Muscle of leg (tissue), 11 donors: ENCODE results near the gene EDARADD. TPM values are rescaled to one million over a fixed set of nuclear protein-coding genes. Genes with fewer than 3 reads are reported as not detected.
"Not testable (repeated sequence)": the region's sequence is repeated elsewhere in the genome, so short reads cannot be mapped to it uniquely, and the experiment has no call there.

ENCODE experiments used
- DNase-seq: peaks from one replicate; pipeline ENCODE4 v3.0.0; 2013
- H3K27ac ChIP-seq: one replicate; pipeline ENCODE4 v1.5.1; 2013; ENCODE audit warnings: mild to moderate bottlenecking, low read length, control low read depth
- H3K27me3 ChIP-seq: one replicate; pipeline ENCODE4 v1.6.1; 2013; ENCODE audit warnings: low read length; ENCODE audit not compliant: control insufficient read depth, insufficient read depth
- H3K36me3 ChIP-seq: one replicate; pipeline ENCODE4 v1.6.1; 2013; ENCODE audit warnings: low read length; ENCODE audit not compliant: control insufficient read depth, insufficient read depth
- H3K4me1 ChIP-seq: one replicate; pipeline ENCODE4 v1.6.1; 2013; ENCODE audit warnings: low read length; ENCODE audit not compliant: control insufficient read depth, insufficient read depth
- H3K4me3 ChIP-seq: one replicate; pipeline ENCODE4 v1.5.1; 2013; ENCODE audit warnings: low read length, control low read depth
- H3K9me3 ChIP-seq: replicated peaks from 2 replicates; pipeline ENCODE4 v1.6.1; 2013; ENCODE audit warnings: low read depth, low read length; ENCODE audit not compliant: control insufficient read depth
- WGBS: methylation state at CpG from one replicate; pipeline ENCODE4 v1.1.5; 2013; ENCODE audit warnings: missing lambda C conversion rate; ENCODE audit not compliant: insufficient coverage; 5-methylcytosine and 5-hydroxymethylcytosine counted together
- polyA plus RNA-seq, 8 donors: library from polyadenylated mRNA; unstranded; fragments of 120-200 nt; gene quantifications; one replicate each; pipeline versions ENCODE4 v1.2.1 to v1.2.3, GENCODE V29; 2013; ENCODE audit warnings: inconsistent platforms in 1 of 8, low replicate concordance in 1 of 8; ENCODE audit not compliant: insufficient read length in 8 of 8, insufficient read depth in 1 of 8
- total RNA-seq: library from RNA; stranded (reverse); fragments of 120-200 nt; gene quantifications from one replicate; pipeline ENCODE4 v1.2.4, GENCODE V29; 2013

EDARADD gene
- total and polyA plus RNA-seq, 9 donors, result 0.18 to 2.2 (median 0.37) TPM

DNA sequence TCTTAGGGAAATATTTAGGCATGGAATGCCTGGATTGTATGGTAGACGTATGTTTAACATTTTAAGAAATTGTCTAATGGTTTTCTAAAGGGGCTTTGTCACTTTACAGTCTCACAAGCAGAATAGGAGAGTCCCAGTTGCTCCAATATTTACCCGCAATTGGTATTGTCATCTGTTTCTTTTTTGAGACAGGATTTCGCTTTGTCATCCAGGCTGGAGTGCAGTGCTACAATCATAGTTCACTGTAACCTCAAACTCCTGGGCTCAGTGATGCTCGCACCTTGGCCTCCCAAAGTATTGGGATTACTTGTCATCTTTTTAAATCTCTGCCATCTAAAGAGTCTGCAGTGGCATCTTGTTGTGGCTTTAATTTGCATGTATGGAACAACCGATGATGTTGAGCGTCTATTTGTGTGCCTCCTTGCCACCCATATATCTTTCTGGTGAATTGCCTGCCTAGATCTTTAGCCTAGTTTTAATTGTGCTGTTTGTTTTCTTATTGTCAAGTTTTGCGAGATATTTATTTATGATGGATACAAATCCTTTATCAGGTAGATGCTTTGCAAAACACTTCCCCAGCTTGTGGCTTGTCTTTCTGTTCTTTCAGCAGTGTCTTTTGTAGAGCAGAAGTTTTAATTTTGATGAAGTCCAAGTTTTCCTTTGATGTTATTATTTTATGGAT, 32.0 kb upstream of the EDARADD start:
- no peaks in the 10 kb centered on the region for H3K27me3 ChIP-seq
- no peaks in the 10 kb centered on the region for H3K4me1 ChIP-seq
- H3K27ac ChIP-seq, result no peak overlapping the region
- H3K9me3 ChIP-seq, result no peaks in the 10 kb centered on the region
- no peaks in the 10 kb centered on the region for H3K36me3 ChIP-seq
- DNase-seq, result no peak
- no peak overlapping the region for H3K4me3 ChIP-seq
- WGBS, result 94% methylated on average over 2 of the region's 7 CpGs

DNA sequence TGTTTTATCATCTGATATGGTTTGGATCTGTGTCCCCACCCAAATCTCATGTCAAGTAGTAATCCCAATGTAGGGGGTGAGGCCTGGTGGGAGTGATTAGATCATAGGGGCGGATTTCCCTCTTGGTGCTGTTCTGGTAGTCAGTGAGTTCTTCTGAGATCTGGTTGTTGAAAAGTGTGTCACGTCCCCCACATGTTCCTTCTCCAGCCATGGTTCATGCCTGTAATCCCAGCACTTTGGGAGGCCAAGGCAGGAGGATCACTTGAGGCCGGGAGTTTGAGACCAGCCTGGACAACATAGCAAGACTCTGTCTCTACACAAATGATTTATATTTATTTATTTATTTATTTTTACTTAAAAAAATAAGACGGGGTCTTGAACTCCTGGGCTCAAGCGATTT, 30.8 kb upstream of the EDARADD start:
- Histone ChIP-seq H3K27ac (no peak overlapping the region), H3K9me3 (no peaks in the 10 kb centered on the region), H3K36me3 (no peaks in the 10 kb centered on the region), H3K4me3 (no peak overlapping the region), H3K4me1 (no peaks in the 10 kb centered on the region), H3K27me3 (no peaks in the 10 kb centered on the region)
- no peak for DNase-seq
- WGBS, result no CpG with 5 or more reads among the region's 5 CpGs

DNA sequence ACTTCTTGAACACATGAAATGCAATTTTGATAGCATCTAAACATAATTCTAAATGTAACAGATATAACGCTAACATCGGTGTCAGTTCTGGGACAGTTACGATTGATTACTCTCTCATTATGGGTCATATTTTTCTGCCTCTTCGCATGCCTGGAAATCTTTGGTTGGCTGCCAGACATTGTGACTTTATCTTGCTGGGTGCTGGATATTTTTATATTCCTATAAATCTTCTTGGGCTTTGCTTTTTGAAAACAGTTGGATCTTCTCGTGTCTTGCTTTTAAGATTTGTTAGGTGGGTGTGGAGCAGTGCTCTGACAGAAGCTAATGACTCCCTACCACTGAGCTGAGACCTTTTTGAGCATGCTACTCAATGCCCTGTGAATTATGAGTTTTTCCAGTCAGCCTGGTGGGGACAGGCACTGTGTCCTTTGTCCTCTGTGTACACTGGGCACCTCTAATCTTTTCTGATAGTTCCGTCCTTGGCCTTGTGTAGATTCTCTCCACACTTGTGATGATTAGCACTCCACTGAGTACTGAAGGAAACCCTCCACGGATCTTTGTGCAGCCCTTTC, 28.0 kb upstream of the EDARADD start:
- Histone ChIP-seq H3K4me3 (no peak overlapping the region), H3K27ac (no peak overlapping the region), H3K4me1 (no peaks in the 10 kb centered on the region), H3K36me3 (no peaks in the 10 kb centered on the region), H3K27me3 (no peaks in the 10 kb centered on the region), H3K9me3 (no peaks in the 10 kb centered on the region)
- 75% methylated on average over 3 of the region's 7 CpGs for WGBS
- no peak for DNase-seq

DNA sequence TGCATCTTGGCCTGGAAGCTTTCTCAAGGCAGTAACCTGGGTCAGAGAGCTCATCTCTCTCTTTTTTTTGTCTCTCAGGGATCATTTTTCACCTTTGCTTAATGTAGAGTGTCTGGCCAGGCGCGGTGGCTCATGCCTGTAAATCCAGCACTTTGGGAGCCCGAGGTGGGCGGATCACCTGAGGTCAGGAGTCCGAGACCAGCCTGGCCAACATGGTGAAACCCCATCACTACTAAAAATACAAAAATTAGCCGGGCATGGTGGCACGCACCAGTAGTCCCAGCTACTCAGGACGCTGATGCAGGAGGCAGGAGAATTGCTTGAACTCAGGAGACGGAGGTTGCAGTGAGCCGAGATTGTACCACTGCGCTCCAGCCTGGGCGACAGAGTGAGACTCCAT, 27.4 kb upstream of the EDARADD start:
- WGBS, result 89% methylated on average over 5 of the region's 12 CpGs
- H3K4me1 ChIP-seq, H3K27me3 ChIP-seq, H3K9me3 ChIP-seq, H3K4me3 ChIP-seq, DNase-seq, H3K36me3 ChIP-seq, H3K27ac ChIP-seq: not testable (repeated sequence)

DNA sequence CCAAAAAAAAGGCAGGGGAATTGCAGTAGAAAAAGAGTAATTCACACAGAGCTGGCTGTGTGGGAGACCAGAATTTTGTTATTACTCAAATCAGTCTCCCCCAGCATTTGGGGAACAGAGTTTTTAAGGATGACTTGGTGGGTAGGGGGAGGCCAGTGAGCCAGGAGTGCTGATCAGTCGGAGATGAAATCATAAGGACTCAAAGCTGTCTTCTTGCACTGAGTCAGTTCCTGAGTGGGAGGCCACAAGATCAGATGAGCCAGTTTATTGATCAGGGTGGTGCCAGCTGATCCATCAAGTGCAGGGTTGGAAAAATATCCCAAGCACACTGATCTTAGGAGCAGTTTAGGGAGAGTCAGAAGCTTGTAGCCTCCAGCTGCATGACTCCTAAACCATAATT, 23.7 kb upstream of the EDARADD start:
- WGBS, result 71% methylated on average over 1 of the region's 1 CpG
- Histone ChIP-seq H3K27me3 (no peaks in the 10 kb centered on the region), H3K4me3 (no peak overlapping the region), H3K9me3 (no peaks in the 10 kb centered on the region), H3K36me3 (no peaks in the 10 kb centered on the region), H3K27ac (no peak overlapping the region), H3K4me1 (no peaks in the 10 kb centered on the region)
- DNase-seq, result no peak

DNA sequence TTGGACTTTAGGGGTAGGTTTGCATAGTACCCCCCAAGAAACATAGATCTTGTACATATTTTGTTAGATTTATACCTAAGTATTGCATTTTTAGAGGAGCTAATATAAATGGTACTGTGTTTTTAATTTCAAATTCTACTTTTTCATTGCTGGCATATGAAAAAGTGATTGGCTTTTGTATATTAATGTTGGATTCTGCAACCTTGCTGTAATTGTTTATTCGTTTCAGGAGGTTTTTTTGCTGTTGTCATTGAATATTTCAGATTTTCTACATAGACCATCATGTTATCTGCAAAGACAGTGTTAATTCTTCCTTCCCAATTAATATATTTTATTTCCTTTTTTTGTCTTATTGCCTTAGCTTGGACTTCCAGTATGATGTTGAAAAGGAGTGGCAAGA, 23.0 kb upstream of the EDARADD start:
- Histone ChIP-seq H3K27me3 (no peaks in the 10 kb centered on the region), H3K4me3 (no peak overlapping the region), H3K36me3 (no peaks in the 10 kb centered on the region), H3K4me1 (no peaks in the 10 kb centered on the region), H3K27ac (no peak overlapping the region), H3K9me3 (no peaks in the 10 kb centered on the region)
- no CpG with 5 or more reads among the region's 1 CpG for WGBS
- no peak for DNase-seq

DNA sequence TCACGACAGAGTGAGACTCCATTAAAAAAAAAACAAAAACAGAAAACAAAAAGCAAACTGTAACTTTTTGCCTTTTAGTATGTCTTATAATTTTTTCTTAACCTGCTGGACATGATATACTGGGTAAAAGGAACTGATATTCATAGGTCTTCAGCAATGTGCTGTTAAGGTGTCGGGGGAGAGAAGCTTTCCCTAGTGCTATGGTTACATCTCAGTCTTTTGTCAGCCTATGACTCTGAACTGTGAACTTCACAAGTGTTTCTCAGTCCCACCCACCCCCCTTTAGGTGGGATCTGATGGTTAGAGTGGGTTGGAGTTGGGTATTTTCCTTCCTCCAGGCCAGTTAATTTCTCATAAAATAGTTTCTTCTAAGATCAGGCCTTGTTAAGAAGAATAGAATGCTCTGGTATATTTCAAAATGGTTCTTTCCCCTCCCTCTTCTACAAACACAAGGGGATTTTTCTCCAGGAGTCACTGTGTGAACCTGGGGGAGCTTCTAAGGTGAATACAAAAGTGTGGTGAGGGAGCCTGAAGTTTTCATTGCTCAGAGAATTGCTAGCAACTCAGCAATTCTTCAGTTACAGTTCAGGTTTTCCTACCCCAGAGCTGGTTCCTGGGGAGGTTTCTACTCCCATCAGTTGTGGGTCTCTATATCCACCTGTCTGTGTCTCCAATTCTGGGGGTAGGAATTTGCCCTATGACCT, 16.1 kb upstream of the EDARADD start:
- Histone ChIP-seq H3K4me1 (no peaks in the 10 kb centered on the region), H3K27ac (no peak overlapping the region), H3K36me3 (no peaks in the 10 kb centered on the region), H3K4me3 (no peak overlapping the region), H3K27me3 (no peaks in the 10 kb centered on the region), H3K9me3 (peaks cover 8% of the 10 kb centered on the region)
- no peak for DNase-seq
- no CpG with 5 or more reads among the region's 2 CpGs for WGBS

DNA sequence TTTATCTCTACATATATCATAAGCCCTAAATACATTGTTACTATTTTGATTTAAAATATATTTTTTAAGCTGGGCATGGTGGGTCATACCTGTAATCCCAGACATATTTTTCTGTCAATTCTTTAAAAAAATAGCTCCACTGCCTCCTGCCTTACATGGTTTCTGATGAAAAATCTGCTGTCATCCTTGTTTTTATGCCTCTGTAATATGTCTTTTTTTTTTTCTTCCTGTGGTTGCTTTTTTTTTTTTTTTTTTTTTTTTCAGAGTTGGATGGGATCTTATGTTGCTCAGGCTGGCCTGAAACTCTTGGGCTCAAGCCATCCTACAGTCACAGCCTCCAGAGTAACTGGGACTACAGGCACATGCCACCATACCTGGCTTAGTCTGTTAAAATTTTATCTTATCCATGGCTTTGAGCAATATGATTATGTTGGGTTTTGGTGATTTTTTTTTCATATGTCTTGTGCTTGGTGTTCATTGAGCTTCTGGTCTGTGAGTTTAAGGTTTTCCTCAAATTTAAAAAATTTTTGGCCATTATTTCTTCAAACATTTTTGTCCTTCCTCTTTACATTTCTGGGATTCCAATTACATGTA, 12.4 kb upstream of the EDARADD start:
- Histone ChIP-seq H3K27me3 (no peaks in the 10 kb centered on the region), H3K4me1 (no peaks in the 10 kb centered on the region), H3K9me3 (peaks cover 8% of the 10 kb centered on the region), H3K27ac (no peak overlapping the region), H3K36me3 (no peaks in the 10 kb centered on the region), H3K4me3 (no peak overlapping the region)
- DNase-seq, result no peak

DNA sequence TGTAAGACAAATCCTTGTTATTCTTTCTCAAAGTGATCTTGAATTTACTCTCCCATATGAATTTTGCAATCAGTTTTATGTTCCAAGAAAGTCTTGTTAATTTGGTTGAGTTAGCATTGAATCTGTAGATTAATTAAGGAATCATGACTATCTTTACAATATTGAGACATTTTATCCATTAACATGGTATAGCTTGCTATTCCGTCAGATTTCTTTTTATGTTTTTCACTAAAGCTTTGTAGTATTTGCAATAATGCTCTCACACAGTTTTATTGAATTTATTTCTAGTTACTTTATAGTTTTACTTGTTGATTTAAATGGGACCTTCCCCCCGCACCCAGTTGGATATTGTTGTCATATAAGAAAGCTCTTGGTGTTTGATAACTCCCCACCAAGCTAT, 5.8 kb upstream of the EDARADD start:
- H3K36me3 ChIP-seq, result no peaks in the 10 kb centered on the region
- H3K27me3 ChIP-seq, result no peaks in the 10 kb centered on the region
- no peak overlapping the region for H3K4me3 ChIP-seq
- H3K4me1 ChIP-seq, result no peaks in the 10 kb centered on the region
- H3K9me3 ChIP-seq, result no peaks in the 10 kb centered on the region
- WGBS, result no CpG with 5 or more reads among the region's 2 CpGs
- DNase-seq, result no peak
- H3K27ac ChIP-seq, result no peak overlapping the region

DNA sequence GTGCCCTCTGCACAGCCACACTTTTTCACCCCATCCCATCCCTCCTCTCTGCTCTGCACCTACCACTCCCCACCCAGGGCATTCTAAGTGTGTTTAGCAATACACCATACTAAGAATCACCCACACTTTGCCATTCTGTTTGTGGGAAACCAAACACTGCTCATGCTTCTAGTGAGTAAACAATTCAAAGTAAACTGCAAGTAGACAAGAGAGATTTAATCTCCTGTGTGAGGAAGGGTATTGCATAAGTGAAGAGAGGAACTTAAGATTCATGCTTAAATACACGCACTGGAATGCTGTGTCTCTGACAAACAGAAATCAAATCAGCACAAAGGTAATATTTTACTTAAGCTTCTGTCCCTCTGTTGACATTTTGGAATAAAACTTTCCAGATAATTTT, 4.8 kb upstream of the EDARADD start:
- Histone ChIP-seq H3K4me1 (no peaks in the 10 kb centered on the region), H3K27me3 (peaks cover 4% of the 10 kb centered on the region), H3K9me3 (no peaks in the 10 kb centered on the region), H3K27ac (no peak overlapping the region), H3K36me3 (no peaks in the 10 kb centered on the region), H3K4me3 (no peak overlapping the region)
- DNase-seq, result no peak
- no CpG with 5 or more reads among the region's 1 CpG for WGBS
